IPS DF 6.9 (cell line): ENCODE measurements around the gene LHX5.

ENCODE experiments used
- DNase-seq: peaks from one replicate; pipeline ENCODE4 v3.0.0-alpha.2; 2013; ENCODE audit warnings: low read depth, low spot score
- H3K27ac ChIP-seq: one replicate; pipeline ENCODE4 v1.5.1; 2013; ENCODE audit warnings: low read length, control low read depth
- H3K27me3 ChIP-seq: 2 replicates; pipeline ENCODE4 v1.6.1; 2013; ENCODE audit warnings: mild to moderate bottlenecking, low read length; ENCODE audit not compliant: control insufficient read depth, insufficient read depth
- H3K36me3 ChIP-seq: 2 replicates; pipeline ENCODE4 v1.6.1; 2013; ENCODE audit warnings: low read length; ENCODE audit not compliant: control insufficient read depth, insufficient read depth
- H3K4me1 ChIP-seq: 2 replicates; pipeline ENCODE4 v1.6.1; 2013; ENCODE audit warnings: low read length; ENCODE audit not compliant: control insufficient read depth, insufficient read depth
- H3K4me3 ChIP-seq: 2 replicates; pipeline ENCODE4 v1.5.1; 2013; ENCODE audit warnings: mild to moderate bottlenecking, low read length
- H3K9me3 ChIP-seq: 2 replicates; pipeline ENCODE4 v1.6.1; 2013; ENCODE audit warnings: low read length, inconsistent platforms; ENCODE audit not compliant: control insufficient read depth, insufficient read depth
- WGBS: extraction: QIAGEN DNeasy Blood & Tissue Kit; methylation state at CpG from one replicate; pipeline ENCODE4 v1.1.7; 2013; ENCODE audit warnings: mixed read lengths, missing lambda C conversion rate; ENCODE audit not compliant: insufficient read length, insufficient coverage; 5-methylcytosine and 5-hydroxymethylcytosine counted together

The LHX5 gene

DNA sequence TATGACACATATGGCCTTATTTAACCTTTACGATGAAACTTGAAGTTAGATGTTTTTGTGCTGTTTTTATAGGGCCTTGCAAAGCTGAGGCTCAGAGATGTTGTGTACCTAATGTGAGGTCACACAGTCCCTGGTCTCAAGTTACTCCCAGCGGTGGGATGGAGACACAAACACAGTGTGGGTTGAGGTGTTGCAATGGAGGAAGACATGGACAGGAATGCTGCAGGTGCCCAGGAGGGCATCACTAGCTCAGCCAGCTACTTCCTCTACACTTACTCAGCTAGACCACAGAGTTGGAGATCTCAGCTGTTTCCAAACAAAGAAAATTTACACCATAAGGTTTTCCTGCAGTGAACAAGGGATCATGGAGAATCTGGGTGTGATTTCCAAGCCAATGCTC, 15.5 kb downstream of the LHX5 start:
- H3K4me3 ChIP-seq: no peak overlapping the region
- H3K27ac ChIP-seq: no peak overlapping the region
- WGBS: no CpG with 5 or more reads among the region's 2 CpGs
- no peak for DNase-seq
- H3K36me3 ChIP-seq: no peaks in the 10 kb centered on the region
- H3K4me1 ChIP-seq: no peaks in the 10 kb centered on the region
- H3K27me3 ChIP-seq: no peaks in the 10 kb centered on the region; the same call in 1 of the 2 replicates
- no peaks in the 10 kb centered on the region for H3K9me3 ChIP-seq

DNA sequence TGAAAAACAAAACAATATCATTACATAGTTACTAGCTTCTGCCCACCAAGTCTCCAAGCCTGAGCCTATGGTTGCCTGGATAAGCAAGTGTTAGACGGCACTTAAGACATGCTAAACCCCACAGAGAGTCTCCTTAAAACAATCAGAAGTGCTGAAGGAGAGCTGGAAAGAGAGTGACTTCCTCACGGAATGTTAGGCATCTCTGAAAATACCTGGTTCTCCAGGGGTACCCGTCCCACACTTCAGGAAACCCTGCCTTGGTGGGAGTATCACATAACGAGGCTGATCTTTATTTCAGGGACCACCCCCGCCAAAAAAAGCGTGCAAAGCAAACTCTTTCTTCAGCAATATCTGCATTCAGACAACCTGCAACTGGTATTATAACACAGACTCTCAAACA, 18.3 kb downstream of the LHX5 start:
- no peak overlapping the region for H3K27ac ChIP-seq
- H3K4me3 ChIP-seq: no peak overlapping the region
- H3K36me3 ChIP-seq: no peaks in the 10 kb centered on the region
- no peaks in the 10 kb centered on the region for H3K4me1 ChIP-seq
- no peaks in the 10 kb centered on the region for H3K9me3 ChIP-seq
- no peaks in the 10 kb centered on the region for H3K27me3 ChIP-seq
- DNase-seq: no peak
- no CpG with 5 or more reads among the region's 6 CpGs for WGBS

DNA sequence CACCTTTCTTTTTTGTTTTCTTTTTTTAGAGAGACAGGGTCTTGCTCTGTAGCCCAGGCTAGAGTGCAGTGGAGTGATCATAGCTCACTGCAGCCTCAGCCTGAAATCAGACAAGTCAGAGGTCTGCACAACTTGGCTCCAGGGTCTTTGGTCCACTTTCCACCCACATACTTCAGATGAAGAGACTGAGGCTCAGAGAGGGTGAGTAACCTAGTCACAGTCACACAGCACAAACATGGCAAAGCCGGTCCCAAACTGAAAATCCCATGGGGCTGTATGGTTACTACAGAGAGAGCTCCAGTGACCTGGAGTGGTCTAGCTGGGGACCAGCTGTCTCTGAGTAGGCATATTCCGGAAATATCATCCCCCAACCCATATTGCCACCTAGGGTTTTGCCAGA, 19.2 kb downstream of the LHX5 start:
- Histone ChIP-seq H3K4me3 (no peak overlapping the region), H3K27me3 (no peaks in the 10 kb centered on the region), H3K9me3 (no peaks in the 10 kb centered on the region), H3K4me1 (no peaks in the 10 kb centered on the region), H3K36me3 (no peaks in the 10 kb centered on the region), H3K27ac (no peak overlapping the region)
- WGBS: no CpG with 5 or more reads among the region's 2 CpGs
- no peak for DNase-seq

DNA sequence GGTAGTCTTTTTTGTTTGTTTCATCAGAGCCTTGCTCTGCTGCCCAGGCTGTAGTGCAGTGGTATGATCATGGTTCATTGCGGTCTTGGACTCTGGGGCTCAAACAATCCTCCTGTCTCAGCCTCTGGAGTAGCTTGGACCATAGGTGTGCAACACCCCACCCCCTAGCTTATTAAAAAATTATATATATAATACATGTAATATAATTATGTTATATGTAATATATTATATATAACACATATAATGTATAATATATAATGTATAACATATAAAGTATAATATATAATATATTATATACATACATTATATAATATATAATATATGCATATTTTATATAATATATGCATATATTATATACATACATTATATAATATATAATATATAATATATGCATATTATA, 21.8 kb downstream of the LHX5 start:
- Histone ChIP-seq H3K27ac (no peak overlapping the region), H3K27me3 (no peaks in the 10 kb centered on the region), H3K4me1 (no peaks in the 10 kb centered on the region), H3K4me3 (no peak overlapping the region), H3K36me3 (no peaks in the 10 kb centered on the region), H3K9me3 (no peaks in the 10 kb centered on the region)
- no CpG with 5 or more reads among the region's 1 CpG for WGBS
- no peak for DNase-seq

DNA sequence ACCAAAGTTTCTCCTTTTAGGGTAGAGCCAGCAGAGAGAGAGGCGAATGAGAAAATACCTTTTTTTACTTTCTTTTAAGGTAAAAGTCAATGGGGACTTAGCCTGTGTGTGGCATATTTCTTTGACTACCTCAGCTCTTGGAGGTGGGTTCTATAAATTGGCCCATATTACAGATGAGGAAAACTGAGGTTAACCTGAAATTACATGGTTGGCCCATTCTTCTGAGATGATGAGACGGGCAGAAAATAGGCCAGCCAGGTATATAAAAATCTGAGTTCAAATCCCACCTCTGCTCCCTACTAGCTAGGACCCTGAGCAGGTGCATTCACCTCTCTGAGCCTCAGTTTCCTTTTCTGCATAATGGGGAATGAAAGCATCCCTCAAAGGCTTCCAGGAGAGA, 22.4 kb downstream of the LHX5 start:
- no CpG with 5 or more reads among the region's 2 CpGs for WGBS
- no peak overlapping the region for H3K4me3 ChIP-seq

DNA sequence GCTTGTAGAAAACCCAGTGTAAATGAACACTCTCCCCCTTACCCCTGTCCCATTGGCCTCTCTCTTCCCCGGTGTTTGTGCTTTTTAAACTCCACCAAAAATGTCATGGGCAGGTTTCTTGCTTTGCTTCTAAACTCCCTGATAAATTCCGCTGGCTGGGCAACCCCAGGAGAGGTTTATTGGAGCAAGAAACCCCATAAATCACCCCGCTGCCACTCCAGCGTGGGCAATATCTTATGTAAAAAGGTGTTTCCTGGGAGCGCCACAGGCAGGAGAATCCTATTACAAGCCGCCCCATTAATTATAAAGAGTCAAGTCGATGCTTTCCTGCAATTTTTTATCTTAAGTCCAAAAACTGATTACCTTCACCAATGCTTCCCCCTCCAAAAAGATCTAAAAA, 22.8 kb downstream of the LHX5 start:
- Histone ChIP-seq H3K27me3 (no peaks in the 10 kb centered on the region), H3K4me3 (no peak overlapping the region), H3K27ac (no peak overlapping the region), H3K4me1 (no peaks in the 10 kb centered on the region), H3K36me3 (no peaks in the 10 kb centered on the region), H3K9me3 (no peaks in the 10 kb centered on the region)
- DNase-seq: no peak
- WGBS: no CpG with 5 or more reads among the region's 7 CpGs

More for the DNA sequence above, 22.4 kb downstream of the LHX5 start:
- Histone ChIP-seq H3K27ac (no peak overlapping the region), H3K36me3 (no peaks in the 10 kb centered on the region), H3K27me3 (no peaks in the 10 kb centered on the region), H3K9me3 (no peaks in the 10 kb centered on the region), H3K4me1 (no peaks in the 10 kb centered on the region)
- DNase-seq: no peak

DNA sequence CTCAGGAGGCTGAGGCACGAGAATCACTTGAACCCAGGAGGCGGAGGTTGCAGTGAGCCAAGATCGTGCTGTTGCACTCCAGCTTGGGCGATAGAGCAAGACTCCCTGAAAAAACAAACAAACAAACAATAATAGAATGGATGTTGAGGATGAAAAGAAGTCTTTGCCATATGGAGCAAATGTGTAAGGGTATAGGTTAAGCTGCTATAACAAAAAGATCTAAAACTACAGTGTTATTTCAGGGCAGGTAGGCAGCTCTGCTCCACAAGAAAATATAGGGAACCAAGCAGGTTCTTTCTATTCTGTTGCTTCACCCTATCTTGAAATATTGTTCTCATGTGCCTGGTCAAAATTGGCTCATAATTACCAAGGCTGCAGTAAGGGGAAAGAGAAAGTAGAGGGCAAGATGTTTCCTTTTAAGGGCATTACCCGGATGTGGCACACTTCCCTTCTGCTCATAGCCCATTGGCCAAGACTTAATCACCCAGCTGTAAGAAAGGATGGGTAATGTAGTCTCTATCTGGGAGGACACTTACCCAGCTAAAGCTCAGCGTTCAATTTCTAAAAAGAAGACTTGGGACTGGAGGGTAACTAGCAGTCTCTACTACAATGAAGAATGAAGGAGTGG, 26.0 kb downstream of the LHX5 start:
- no peak for DNase-seq
- no CpG with 5 or more reads among the region's 6 CpGs for WGBS

DNA sequence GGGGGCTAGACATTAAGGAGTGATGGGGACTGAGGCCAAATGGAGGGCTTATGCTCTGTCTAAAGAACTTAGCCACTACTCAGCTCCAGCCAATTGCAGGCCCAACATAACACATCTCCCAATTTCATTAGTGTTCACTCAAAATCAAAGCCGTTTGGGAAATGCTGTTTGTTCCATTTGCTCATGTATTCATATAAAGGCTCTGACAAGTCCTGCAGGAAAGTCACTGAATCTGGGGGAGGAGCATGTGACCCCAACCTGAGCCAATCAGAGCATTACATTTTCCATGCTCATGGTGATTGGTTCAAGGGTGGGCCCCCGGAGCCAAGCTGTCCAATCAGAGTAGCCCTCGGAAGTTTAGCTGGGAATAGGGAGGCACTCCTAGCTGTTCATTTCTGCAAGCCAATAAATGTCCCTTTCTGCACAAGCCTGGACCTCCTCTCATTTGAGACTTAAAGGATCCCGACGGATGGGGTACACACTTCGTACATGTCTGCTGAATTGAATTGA, 28.6 kb downstream of the LHX5 start:
- Histone ChIP-seq H3K4me1 (no peaks in the 10 kb centered on the region), H3K27ac (no peak overlapping the region), H3K36me3 (no peaks in the 10 kb centered on the region), H3K9me3 (no peaks in the 10 kb centered on the region), H3K4me3 (no peak overlapping the region), H3K27me3 (no peaks in the 10 kb centered on the region)
- WGBS: no CpG with 5 or more reads among the region's 6 CpGs
- DNase-seq: no peak

More for the DNA sequence above, 26.0 kb downstream of the LHX5 start:
- H3K4me1 ChIP-seq: no peaks in the 10 kb centered on the region
- H3K9me3 ChIP-seq: no peaks in the 10 kb centered on the region
- H3K27ac ChIP-seq: no peak overlapping the region
- no peaks in the 10 kb centered on the region for H3K36me3 ChIP-seq
- H3K4me3 ChIP-seq: no peak overlapping the region
- no peaks in the 10 kb centered on the region for H3K27me3 ChIP-seq

DNA sequence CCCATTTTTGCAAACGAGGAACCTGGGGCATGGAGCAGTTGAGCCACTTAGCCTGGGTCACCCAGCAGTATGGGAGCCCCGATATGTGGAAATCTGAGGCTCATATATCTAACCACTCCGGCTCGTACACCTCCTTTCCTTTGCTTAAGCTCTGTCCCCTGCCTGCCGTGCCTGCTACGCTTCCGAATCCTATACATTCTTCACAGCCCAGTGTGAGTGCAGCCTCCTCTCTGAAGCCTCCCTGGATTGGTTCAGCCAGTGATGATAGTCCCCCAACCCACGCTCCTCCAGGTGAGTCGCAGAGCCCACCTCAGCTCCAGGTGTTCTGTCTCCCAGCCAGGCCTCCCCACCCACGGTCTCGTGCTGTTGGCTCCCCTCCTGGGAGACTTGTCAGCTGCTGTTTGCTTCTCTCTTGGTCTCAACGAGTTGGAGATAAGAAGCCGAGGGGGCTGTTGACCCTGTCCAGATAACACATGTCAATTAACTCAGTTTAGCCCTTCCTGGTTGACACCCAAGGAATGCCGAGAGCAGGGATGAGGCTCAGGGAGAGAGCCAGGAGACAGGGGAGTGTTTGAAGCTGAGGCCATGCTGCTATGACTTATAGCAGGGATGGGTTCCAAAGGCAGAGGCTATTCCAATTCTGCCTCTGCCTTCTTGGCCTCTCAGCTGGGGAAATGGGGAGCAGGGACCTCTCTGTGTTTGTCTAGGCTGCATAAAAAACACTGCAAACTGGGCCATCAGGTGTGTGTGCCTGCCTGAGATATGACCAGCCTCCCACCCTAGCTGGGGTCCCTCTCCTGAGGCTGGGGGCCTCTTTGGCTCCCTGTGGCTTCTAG, 30.5 kb downstream of the LHX5 start:
- no peak overlapping the region for H3K27ac ChIP-seq
- no peaks in the 10 kb centered on the region for H3K36me3 ChIP-seq
- no peak overlapping the region for H3K4me3 ChIP-seq
- H3K9me3 ChIP-seq: no peaks in the 10 kb centered on the region
- no peaks in the 10 kb centered on the region for H3K27me3 ChIP-seq
- no CpG with 5 or more reads among the region's 14 CpGs for WGBS
- no peak for DNase-seq
- H3K4me1 ChIP-seq: no peaks in the 10 kb centered on the region

DNA sequence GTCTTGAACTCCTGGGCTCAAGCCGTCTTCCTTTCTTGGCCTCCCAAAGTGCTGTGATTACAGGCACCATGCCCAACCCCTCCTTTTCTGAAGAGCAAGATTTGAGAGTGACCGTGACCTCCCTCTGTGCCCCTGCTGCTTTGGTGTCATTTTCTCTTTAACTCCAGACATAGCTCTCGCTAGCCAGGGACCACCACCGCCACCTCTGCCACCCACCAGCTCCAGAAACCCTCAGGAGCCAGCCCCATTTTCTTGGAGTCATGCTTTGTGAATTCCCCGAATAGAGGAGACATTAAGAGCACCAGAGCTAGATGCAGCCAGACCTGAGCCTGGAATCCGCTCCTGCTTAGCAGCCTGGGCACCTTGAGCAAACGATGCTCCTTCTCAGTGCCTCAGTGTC, 31.3 kb downstream of the LHX5 start:
- Histone ChIP-seq H3K4me3 (no peak overlapping the region), H3K4me1 (no peaks in the 10 kb centered on the region), H3K9me3 (no peaks in the 10 kb centered on the region), H3K27ac (no peak overlapping the region), H3K27me3 (no peaks in the 10 kb centered on the region), H3K36me3 (no peaks in the 10 kb centered on the region)
- no CpG with 5 or more reads among the region's 7 CpGs for WGBS
- no peak for DNase-seq
